ENCODE measurements around the gene OLFML2A. TPM values are rescaled to one million over a fixed set of nuclear protein-coding genes. Genes with fewer than 3 reads are reported as not detected.
A peak's percentile ranks its signal among the peaks of the same experiment; 100 is the strongest.

The OLFML2A gene
- total and polyA plus RNA-seq, 2 of the 13 experiments (the other 11 are each of a cell fraction or from before 2014, with no cell fraction given) = 0.01 to 0.02 TPM

GRCh38 chr9:124810663-124811355, 33.9 kb downstream of the OLFML2A start:
- DNase-seq (ENCODE audit: low spot score) = peak; percentile 65
- Histone ChIP-seq H3K4me2 (ENCODE audit: low read depth, low read length) (peak overlapping the region; percentile 62), H3K9me3 (ENCODE audit: low read length) (no peaks in the 10 kb centered on the region), H3K27me3 (ENCODE audit: control insufficient read depth in 1 of 2, insufficient read depth in 2 of 2, low read length in 2 of 2) (no peaks in the 10 kb centered on the region), H3K4me3 (replicated peaks in 1 of 3; ENCODE audit: insufficient read depth in 1 of 3, low read depth in 2 of 3, low read length in 3 of 3) (peak overlapping the region in 2 of 3 experiments; percentile 36 to 59; a peak in 4 of 6 replicates), H3K4me1 (ENCODE audit: insufficient read depth, low read length) (peaks cover 45% of the 10 kb centered on the region), H3K36me3 (replicated peaks in 1 of 2; ENCODE audit: control insufficient read depth in 1 of 2, insufficient read depth in 2 of 2, low read length in 2 of 2) (no peaks in the 10 kb centered on the region), H4K20me1 (ENCODE audit: insufficient read depth, low read length) (no peaks in the 10 kb centered on the region), H3K9ac (ENCODE audit: insufficient read depth, low read depth, low read length) (no peak overlapping the region; the same call in 1 of the 2 replicates), H2AFZ (ENCODE audit: low read length) (no peak overlapping the region), H3K79me2 (ENCODE audit: insufficient read depth, low read length) (no peaks in the 10 kb centered on the region), H3K27ac (ENCODE audit: extremely low read length, insufficient read depth, low read length) (no peak overlapping the region)
- intact Hi-C loops (cut with micrococcal nuclease; ENCODE audit: unreplicated experiment) = no loop called here
- POLR2A ChIA-PET = interaction anchor here (0.6 to 4.7 kb wide), 7 partner anchors 8 to 48 kb away, joined by 3 to 28 read pairs (median 3); no protein-coding TSS in a partner anchor
- FAIRE-seq = no peak
- WGBS (ENCODE audit: low lambda C conversion rate) = 7% methylated on average over 12 of the region's 12 CpGs
- in situ Hi-C loops (cut with HindIII; ENCODE audit: extremely low pct_ligation_motif_present, low pct_unique_long_range_greater_than_20kb) = no loop called here
- CTCF ChIA-PET (ENCODE audit: low intra/inter-chr PET ratio, low total read pairs) = no interaction called here
- ATAC-seq = peak; percentile 88
- no TSS peak for BruUV-seq (replicated peaks)
- TF ChIP-seq RBFOX2 (IDR thresholded peaks at IDR 0.05; ENCODE audit: low read depth, low read length) (no peak), ZBTB37 (CRISPR knock-in tag; IDR thresholded peaks at IDR 0.05) (no peak), PATZ1 (CRISPR knock-in tag; IDR thresholded peaks at IDR 0.05) (peak; percentile 49; the same call in 1 of the 2 replicates), SOX13 (IDR thresholded peaks at IDR 0.05) (no peak), SOX13 (CRISPR knock-in tag; conservative IDR thresholded peaks at IDR 0.05 in 1 of 2, IDR thresholded peaks at IDR 0.05 in 1 of 2) (no peak), ZNF639 (CRISPR knock-in tag; conservative IDR thresholded peaks at IDR 0.05) (no peak), RARA (CRISPR knock-in tag; IDR thresholded peaks at IDR 0.05) (no peak), JUN (CRISPR knock-in tag; IDR thresholded peaks at IDR 0.05) (peak; percentile 80; the same call in 1 of the 2 replicates), TCF7L2 (IDR thresholded peaks at IDR 0.05; ENCODE audit: low read depth, low read length) (no peak), SSRP1 (CRISPR knock-in tag; IDR thresholded peaks at IDR 0.05) (no peak), ZNF143 (CRISPR knock-in tag; IDR thresholded peaks at IDR 0.05) (no peak), MTA3 (CRISPR knock-in tag; IDR thresholded peaks at IDR 0.05) (no peak), HOXA3 (CRISPR knock-in tag; IDR thresholded peaks at IDR 0.05) (no peak), ZNF383 (CRISPR knock-in tag; IDR thresholded peaks at IDR 0.05; ENCODE audit: borderline replicate concordance) (no peak), TOPORS (CRISPR knock-in tag; IDR thresholded peaks at IDR 0.05) (no peak)

Data from HepG2 (cell line).